Measurements from ENCODE around the gene RACGAP1. TPM values are rescaled to one million over a fixed set of nuclear protein-coding genes. Genes with fewer than 3 reads are reported as not detected.

The RACGAP1 gene
- total and polyA plus RNA-seq, 2 experiments from 2014 or later, result 19.0 to 52.8 TPM

DNA sequence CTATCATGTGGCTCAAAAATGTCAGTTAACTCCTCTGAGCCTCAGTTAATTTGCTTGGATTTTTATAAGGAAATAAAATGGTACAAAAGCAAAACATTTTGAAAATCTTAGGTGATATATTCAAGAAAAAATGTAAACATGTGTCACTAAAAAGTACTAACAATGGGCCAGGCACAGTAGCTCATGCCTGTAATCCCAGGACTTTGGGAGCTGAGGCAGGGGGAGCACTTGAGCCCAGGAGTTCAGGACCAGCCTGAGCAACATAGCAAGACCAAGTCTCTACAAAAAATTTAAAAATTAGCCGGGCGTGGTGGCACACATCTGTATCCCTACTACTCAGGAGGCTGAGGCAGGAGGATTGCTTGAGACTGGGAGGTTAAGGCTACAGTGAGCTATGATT lies 26.8 kb downstream of the RACGAP1 start:
- ATAC-seq, result no peak
- no peak overlapping the region for H3K4me3 ChIP-seq
- peaks cover 2% of the 10 kb centered on the region; the same call in 1 of the 2 replicates for H4K20me1 ChIP-seq (replicated peaks; ENCODE audit: insufficient read depth)
- no peak for DNase-seq (ENCODE audit: low spot score)
- no peaks in the 10 kb centered on the region for H3K27me3 ChIP-seq (ENCODE audit: insufficient read depth)
- H3K36me3 ChIP-seq (ENCODE audit: insufficient read depth), result peaks cover 47% of the 10 kb centered on the region
- Mint-ChIP-seq H3K4me1 (no peaks in the 10 kb centered on the region), H3K4me3 (no peak overlapping the region), H3K27me3 (ENCODE audit: insufficient read depth, low read depth, poor library complexity) (no peaks in the 10 kb centered on the region), H3K36me3 (ENCODE audit: low read depth) (peaks cover 74% of the 10 kb centered on the region), H3K27ac (no peak overlapping the region), H3K9me3 (no peaks in the 10 kb centered on the region)
- no peak overlapping the region for H2AFZ ChIP-seq
- no peaks in the 10 kb centered on the region for H3K4me1 ChIP-seq (ENCODE audit: insufficient read depth)
- no peak overlapping the region for H3K4me2 ChIP-seq
- H3K27ac ChIP-seq (ENCODE audit: low read depth), result no peak overlapping the region
- no peaks in the 10 kb centered on the region for H3F3A ChIP-seq (replicated peaks; ENCODE audit: low read depth)
- no peaks in the 10 kb centered on the region for H3K79me2 ChIP-seq (replicated peaks; ENCODE audit: insufficient read depth)
- H3K9me2 ChIP-seq (ENCODE audit: insufficient read depth), result no peaks in the 10 kb centered on the region
- TF ChIP-seq JUNB (IDR thresholded peaks at IDR 0.05; ENCODE audit: unreplicated experiment) (no peak), EZH2 (IDR thresholded peaks at IDR 0.05; ENCODE audit: low read depth, unreplicated experiment) (no peak), ZNF331 (CRISPR knock-in tag; IDR thresholded peaks at IDR 0.05; ENCODE audit: low read depth) (no peak)
- TF ChIP-seq, protein P1, sequence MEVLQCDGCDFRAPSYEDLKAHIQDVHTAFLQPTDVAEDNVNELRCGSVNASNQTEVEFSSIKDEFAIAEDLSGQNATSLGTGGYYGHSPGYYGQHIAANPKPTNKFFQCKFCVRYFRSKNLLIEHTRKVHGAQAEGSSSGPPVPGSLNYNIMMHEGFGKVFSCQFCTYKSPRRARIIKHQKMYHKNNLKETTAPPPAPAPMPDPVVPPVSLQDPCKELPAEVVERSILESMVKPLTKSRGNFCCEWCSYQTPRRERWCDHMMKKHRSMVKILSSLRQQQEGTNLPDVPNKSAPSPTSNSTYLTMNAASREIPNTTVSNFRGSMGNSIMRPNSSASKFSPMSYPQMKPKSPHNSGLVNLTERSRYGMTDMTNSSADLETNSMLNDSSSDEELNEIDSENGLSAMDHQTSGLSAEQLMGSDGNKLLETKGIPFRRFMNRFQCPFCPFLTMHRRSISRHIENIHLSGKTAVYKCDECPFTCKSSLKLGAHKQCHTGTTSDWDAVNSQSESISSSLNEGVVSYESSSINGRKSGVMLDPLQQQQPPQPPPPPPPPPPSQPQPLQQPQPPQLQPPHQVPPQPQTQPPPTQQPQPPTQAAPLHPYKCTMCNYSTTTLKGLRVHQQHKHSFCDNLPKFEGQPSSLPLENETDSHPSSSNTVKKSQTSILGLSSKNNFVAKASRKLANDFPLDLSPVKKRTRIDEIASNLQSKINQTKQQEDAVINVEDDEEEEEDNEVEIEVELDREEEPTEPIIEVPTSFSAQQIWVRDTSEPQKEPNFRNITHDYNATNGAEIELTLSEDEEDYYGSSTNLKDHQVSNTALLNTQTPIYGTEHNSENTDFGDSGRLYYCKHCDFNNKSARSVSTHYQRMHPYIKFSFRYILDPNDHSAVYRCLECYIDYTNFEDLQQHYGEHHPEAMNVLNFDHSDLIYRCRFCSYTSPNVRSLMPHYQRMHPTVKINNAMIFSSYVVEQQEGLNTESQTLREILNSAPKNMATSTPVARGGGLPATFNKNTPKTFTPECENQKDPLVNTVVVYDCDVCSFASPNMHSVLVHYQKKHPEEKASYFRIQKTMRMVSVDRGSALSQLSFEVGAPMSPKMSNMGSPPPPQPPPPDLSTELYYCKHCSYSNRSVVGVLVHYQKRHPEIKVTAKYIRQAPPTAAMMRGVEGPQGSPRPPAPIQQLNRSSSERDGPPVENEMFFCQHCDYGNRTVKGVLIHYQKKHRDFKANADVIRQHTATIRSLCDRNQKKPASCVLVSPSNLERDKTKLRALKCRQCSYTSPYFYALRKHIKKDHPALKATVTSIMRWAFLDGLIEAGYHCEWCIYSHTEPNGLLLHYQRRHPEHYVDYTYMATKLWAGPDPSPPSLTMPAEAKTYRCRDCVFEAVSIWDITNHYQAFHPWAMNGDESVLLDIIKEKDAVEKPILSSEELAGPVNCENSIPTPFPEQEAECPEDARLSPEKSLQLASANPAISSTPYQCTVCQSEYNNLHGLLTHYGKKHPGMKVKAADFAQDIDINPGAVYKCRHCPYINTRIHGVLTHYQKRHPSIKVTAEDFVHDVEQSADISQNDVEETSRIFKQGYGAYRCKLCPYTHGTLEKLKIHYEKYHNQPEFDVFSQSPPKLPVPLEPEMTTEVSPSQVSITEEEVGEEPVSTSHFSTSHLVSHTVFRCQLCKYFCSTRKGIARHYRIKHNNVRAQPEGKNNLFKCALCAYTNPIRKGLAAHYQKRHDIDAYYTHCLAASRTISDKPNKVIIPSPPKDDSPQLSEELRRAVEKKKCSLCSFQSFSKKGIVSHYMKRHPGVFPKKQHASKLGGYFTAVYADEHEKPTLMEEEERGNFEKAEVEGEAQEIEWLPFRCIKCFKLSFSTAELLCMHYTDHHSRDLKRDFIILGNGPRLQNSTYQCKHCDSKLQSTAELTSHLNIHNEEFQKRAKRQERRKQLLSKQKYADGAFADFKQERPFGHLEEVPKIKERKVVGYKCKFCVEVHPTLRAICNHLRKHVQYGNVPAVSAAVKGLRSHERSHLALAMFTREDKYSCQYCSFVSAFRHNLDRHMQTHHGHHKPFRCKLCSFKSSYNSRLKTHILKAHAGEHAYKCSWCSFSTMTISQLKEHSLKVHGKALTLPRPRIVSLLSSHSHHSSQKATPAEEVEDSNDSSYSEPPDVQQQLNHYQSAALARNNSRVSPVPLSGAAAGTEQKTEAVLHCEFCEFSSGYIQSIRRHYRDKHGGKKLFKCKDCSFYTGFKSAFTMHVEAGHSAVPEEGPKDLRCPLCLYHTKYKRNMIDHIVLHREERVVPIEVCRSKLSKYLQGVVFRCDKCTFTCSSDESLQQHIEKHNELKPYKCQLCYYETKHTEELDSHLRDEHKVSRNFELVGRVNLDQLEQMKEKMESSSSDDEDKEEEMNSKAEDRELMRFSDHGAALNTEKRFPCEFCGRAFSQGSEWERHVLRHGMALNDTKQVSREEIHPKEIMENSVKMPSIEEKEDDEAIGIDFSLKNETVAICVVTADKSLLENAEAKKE (CRISPR knock-in tag; IDR thresholded peaks at IDR 0.05), result no peak
- TF ChIP-seq, protein P2, sequence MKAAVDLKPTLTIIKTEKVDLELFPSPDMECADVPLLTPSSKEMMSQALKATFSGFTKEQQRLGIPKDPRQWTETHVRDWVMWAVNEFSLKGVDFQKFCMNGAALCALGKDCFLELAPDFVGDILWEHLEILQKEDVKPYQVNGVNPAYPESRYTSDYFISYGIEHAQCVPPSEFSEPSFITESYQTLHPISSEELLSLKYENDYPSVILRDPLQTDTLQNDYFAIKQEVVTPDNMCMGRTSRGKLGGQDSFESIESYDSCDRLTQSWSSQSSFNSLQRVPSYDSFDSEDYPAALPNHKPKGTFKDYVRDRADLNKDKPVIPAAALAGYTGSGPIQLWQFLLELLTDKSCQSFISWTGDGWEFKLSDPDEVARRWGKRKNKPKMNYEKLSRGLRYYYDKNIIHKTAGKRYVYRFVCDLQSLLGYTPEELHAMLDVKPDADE (IDR thresholded peaks at IDR 0.05), result no peak
- TF ChIP-seq, protein P3, sequence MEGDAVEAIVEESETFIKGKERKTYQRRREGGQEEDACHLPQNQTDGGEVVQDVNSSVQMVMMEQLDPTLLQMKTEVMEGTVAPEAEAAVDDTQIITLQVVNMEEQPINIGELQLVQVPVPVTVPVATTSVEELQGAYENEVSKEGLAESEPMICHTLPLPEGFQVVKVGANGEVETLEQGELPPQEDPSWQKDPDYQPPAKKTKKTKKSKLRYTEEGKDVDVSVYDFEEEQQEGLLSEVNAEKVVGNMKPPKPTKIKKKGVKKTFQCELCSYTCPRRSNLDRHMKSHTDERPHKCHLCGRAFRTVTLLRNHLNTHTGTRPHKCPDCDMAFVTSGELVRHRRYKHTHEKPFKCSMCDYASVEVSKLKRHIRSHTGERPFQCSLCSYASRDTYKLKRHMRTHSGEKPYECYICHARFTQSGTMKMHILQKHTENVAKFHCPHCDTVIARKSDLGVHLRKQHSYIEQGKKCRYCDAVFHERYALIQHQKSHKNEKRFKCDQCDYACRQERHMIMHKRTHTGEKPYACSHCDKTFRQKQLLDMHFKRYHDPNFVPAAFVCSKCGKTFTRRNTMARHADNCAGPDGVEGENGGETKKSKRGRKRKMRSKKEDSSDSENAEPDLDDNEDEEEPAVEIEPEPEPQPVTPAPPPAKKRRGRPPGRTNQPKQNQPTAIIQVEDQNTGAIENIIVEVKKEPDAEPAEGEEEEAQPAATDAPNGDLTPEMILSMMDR (conservative IDR thresholded peaks at IDR 0.05; ENCODE audit: low read depth in 2 of 2), result peak in 1 of 2 experiments; percentile 30; a peak in 2 of 4 replicates

Data from GM23338 (cell line).